Measurements from ENCODE around the gene SLC38A2. TPM values are rescaled to one million over a fixed set of nuclear protein-coding genes. Genes with fewer than 3 reads are reported as not detected.

The SLC38A2 gene
- polyA plus RNA-seq, 1 donor from 2014 or later, result 143 TPM

DNA sequence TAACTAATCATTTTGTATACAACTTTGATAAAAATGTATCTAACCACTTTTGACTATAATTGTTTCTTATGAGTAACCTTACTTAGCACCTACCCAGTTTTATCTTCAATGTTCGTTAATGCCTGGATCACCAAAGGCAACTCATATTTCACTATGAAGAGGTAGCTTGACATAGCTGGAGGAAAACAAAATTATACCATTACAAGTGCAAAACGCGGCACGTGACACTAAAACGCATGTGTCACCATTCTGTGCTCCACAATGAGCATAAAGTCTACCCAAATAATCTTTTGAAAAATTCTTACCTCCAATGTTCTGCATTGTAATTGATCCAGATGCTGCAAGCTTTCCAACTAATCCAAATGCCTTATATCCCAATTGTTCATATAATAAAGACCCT, 5.8 kb downstream of the SLC38A2 start:
- H3K36me3 ChIP-seq (ENCODE audit: insufficient read depth, low read length), result peaks cover 41% of the 10 kb centered on the region

DNA sequence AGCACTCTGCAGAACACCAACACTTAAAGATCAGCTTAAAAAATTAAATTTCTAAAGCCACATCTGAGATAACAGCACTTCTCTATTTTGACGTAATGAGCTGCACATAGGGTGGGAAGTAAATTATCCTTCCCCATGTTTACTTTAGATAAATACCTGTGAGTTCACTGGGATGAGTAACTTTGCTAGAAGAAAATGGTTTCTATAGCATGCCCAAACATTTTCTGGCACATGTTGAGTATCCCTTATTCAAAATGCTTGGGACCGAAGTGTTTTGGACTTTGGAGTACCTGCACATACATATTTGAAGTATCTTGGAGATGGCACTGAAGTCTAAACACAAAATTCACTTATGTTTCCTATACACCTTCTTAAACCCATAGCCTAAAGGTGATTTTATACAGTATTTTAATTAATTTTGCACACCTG, 6.6 kb downstream of the SLC38A2 start:
- no peaks in the 10 kb centered on the region for H3K9me2 ChIP-seq (ENCODE audit: insufficient read depth, low read length)
- peaks cover 59% of the 10 kb centered on the region for H3K79me2 ChIP-seq (replicated peaks; ENCODE audit: insufficient read depth, low read length)
- H3K4me2 ChIP-seq (ENCODE audit: low read length), result no peak overlapping the region
- H4K20me1 ChIP-seq (ENCODE audit: insufficient read depth), result peaks cover 11% of the 10 kb centered on the region
- TF ChIP-seq, protein P1, sequence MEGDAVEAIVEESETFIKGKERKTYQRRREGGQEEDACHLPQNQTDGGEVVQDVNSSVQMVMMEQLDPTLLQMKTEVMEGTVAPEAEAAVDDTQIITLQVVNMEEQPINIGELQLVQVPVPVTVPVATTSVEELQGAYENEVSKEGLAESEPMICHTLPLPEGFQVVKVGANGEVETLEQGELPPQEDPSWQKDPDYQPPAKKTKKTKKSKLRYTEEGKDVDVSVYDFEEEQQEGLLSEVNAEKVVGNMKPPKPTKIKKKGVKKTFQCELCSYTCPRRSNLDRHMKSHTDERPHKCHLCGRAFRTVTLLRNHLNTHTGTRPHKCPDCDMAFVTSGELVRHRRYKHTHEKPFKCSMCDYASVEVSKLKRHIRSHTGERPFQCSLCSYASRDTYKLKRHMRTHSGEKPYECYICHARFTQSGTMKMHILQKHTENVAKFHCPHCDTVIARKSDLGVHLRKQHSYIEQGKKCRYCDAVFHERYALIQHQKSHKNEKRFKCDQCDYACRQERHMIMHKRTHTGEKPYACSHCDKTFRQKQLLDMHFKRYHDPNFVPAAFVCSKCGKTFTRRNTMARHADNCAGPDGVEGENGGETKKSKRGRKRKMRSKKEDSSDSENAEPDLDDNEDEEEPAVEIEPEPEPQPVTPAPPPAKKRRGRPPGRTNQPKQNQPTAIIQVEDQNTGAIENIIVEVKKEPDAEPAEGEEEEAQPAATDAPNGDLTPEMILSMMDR (IDR thresholded peaks at IDR 0.05; ENCODE audit: poor library complexity, severe bottlenecking), result no peak
- TF ChIP-seq POLR2AphosphoS5 (IDR thresholded peaks at IDR 0.05), result no peak
- TF ChIP-seq MXI1 (conservative IDR thresholded peaks at IDR 0.05; ENCODE audit: poor library complexity, severe bottlenecking), result no peak
- TF ChIP-seq EZH2 (IDR thresholded peaks at IDR 0.05; ENCODE audit: borderline replicate concordance, insufficient read depth, low read length, poor library complexity, severe bottlenecking), result no peak
- TF ChIP-seq TAF1 (IDR thresholded peaks at IDR 0.05; ENCODE audit: low read depth), result no peak
- no peak for TF ChIP-seq SMC3 (conservative IDR thresholded peaks at IDR 0.05; ENCODE audit: poor library complexity)
- TF ChIP-seq, protein P2, sequence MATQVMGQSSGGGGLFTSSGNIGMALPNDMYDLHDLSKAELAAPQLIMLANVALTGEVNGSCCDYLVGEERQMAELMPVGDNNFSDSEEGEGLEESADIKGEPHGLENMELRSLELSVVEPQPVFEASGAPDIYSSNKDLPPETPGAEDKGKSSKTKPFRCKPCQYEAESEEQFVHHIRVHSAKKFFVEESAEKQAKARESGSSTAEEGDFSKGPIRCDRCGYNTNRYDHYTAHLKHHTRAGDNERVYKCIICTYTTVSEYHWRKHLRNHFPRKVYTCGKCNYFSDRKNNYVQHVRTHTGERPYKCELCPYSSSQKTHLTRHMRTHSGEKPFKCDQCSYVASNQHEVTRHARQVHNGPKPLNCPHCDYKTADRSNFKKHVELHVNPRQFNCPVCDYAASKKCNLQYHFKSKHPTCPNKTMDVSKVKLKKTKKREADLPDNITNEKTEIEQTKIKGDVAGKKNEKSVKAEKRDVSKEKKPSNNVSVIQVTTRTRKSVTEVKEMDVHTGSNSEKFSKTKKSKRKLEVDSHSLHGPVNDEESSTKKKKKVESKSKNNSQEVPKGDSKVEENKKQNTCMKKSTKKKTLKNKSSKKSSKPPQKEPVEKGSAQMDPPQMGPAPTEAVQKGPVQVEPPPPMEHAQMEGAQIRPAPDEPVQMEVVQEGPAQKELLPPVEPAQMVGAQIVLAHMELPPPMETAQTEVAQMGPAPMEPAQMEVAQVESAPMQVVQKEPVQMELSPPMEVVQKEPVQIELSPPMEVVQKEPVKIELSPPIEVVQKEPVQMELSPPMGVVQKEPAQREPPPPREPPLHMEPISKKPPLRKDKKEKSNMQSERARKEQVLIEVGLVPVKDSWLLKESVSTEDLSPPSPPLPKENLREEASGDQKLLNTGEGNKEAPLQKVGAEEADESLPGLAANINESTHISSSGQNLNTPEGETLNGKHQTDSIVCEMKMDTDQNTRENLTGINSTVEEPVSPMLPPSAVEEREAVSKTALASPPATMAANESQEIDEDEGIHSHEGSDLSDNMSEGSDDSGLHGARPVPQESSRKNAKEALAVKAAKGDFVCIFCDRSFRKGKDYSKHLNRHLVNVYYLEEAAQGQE (IDR thresholded peaks at IDR 0.05; ENCODE audit: borderline replicate concordance), result no peak
- TF ChIP-seq EP300 (conservative IDR thresholded peaks at IDR 0.05; ENCODE audit: poor library complexity, severe bottlenecking), result no peak
- TF ChIP-seq RAD21 (conservative IDR thresholded peaks at IDR 0.05), result no peak
- H3K27ac ChIP-seq (ENCODE audit: low read length), result no peak overlapping the region
- no peak overlapping the region for H3K4me3 ChIP-seq (ENCODE audit: low read length)
- no peak overlapping the region for H3K9ac ChIP-seq (ENCODE audit: low read length)
- H3F3A ChIP-seq (ENCODE audit: insufficient read depth, low read length, poor library complexity, severe bottlenecking), result no peaks in the 10 kb centered on the region
- no peaks in the 10 kb centered on the region for H3K9me3 ChIP-seq (ENCODE audit: low read length)
- H3K27me3 ChIP-seq (ENCODE audit: insufficient read depth, low read depth, low read length), result no peaks in the 10 kb centered on the region
- no peak overlapping the region for H2AFZ ChIP-seq (ENCODE audit: low read depth, low read length)
- peaks cover 41% of the 10 kb centered on the region for H3K36me3 ChIP-seq (ENCODE audit: insufficient read depth, low read length)

More for the DNA sequence above, 5.8 kb downstream of the SLC38A2 start:
- TF ChIP-seq POLR2AphosphoS5 (IDR thresholded peaks at IDR 0.05), result no peak
- no peak for TF ChIP-seq EZH2 (IDR thresholded peaks at IDR 0.05; ENCODE audit: borderline replicate concordance, insufficient read depth, low read length, poor library complexity, severe bottlenecking)
- TF ChIP-seq MXI1 (conservative IDR thresholded peaks at IDR 0.05; ENCODE audit: poor library complexity, severe bottlenecking), result no peak
- no peak for TF ChIP-seq TAF1 (IDR thresholded peaks at IDR 0.05; ENCODE audit: low read depth)
- TF ChIP-seq, protein P1 (IDR thresholded peaks at IDR 0.05; ENCODE audit: poor library complexity, severe bottlenecking), result no peak
- no peak for TF ChIP-seq EP300 (conservative IDR thresholded peaks at IDR 0.05; ENCODE audit: poor library complexity, severe bottlenecking)
- TF ChIP-seq RAD21 (conservative IDR thresholded peaks at IDR 0.05), result no peak
- TF ChIP-seq, protein P2 (IDR thresholded peaks at IDR 0.05; ENCODE audit: borderline replicate concordance), result no peak
- no peak for TF ChIP-seq SMC3 (conservative IDR thresholded peaks at IDR 0.05; ENCODE audit: poor library complexity)
- H3K4me2 ChIP-seq (ENCODE audit: low read length), result no peak overlapping the region
- no peak overlapping the region for H3K27ac ChIP-seq (ENCODE audit: low read length)
- H3K9me2 ChIP-seq (ENCODE audit: insufficient read depth, low read length), result no peaks in the 10 kb centered on the region
- no peak overlapping the region for H3K4me3 ChIP-seq (ENCODE audit: low read length)
- H3K9me3 ChIP-seq (ENCODE audit: low read length), result no peaks in the 10 kb centered on the region
- no peak overlapping the region for H2AFZ ChIP-seq (ENCODE audit: low read depth, low read length)
- H3K9ac ChIP-seq (ENCODE audit: low read length), result no peak overlapping the region
- H3K27me3 ChIP-seq (ENCODE audit: insufficient read depth, low read depth, low read length), result no peaks in the 10 kb centered on the region
- H4K20me1 ChIP-seq (ENCODE audit: insufficient read depth), result peaks cover 11% of the 10 kb centered on the region
- H3F3A ChIP-seq (ENCODE audit: insufficient read depth, low read length, poor library complexity, severe bottlenecking), result no peaks in the 10 kb centered on the region
- H3K79me2 ChIP-seq (replicated peaks; ENCODE audit: insufficient read depth, low read length), result peaks cover 65% of the 10 kb centered on the region
